ENCODE results near the gene CDX2. TPM values are rescaled to one million over a fixed set of nuclear protein-coding genes. Genes with fewer than 3 reads are reported as not detected.

Gene CDX2
- total RNA-seq, 3 donors from 2014 or later = 113 to 349 (median 240) TPM

GRCh38 chr13:27972478-27972820 lies 3.3 kb upstream of the CDX2 start:
- Histone ChIP-seq H3K4me1 (ENCODE audit: low read depth) (peaks cover 19% of the 10 kb centered on the region), H3K36me3 (ENCODE audit: low read depth) (no peaks in the 10 kb centered on the region), H3K9me3 (no peaks in the 10 kb centered on the region), H3K4me3 (no peak overlapping the region)
- DNase-seq = peak in 1 of 3 donors; percentile 33
- TF ChIP-seq CTCF (IDR thresholded peaks at IDR 0.05) = no peak
- ATAC-seq = no peak
- intact Hi-C loops (cut with DNase I, micrococcal nuclease) = no loop called here

DNA sequence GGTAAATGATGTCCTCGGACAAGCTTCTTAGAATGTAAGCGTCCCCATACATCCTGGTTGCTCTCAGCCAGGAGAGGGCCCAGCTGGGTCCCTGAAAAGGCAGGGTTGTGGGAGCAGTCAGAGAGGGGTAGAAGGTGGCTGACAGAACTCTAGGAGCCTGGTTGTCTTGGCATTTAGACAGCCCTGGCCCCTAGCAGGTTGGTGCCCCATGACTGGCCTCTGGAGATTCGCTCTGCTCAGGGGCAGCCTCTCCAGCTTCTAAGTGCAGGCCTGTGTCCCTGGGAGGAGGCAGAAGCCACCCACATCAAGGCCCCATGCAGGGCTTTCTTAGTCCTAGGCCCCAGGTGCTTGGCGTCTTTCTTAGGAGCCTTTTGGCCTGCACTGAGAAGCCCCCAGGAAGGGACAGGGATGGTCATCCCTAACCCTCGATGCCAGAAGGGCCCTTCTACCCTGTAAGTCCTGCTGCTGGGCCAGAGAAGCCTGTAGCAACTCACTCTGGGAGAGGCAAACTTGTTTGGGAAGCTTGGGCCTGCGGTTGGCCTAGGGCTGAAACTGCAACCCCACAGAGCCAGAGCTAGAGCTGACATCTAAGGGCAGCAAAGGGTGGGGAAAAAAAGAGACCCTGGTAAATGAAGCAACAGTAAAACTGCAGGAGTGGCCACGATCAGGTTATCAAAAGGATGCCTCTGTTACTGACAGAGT lies 2.8 kb upstream of the CDX2 start:
- H3K36me3 ChIP-seq (ENCODE audit: low read depth) = no peaks in the 10 kb centered on the region
- H3K4me1 ChIP-seq (ENCODE audit: low read depth) = peaks cover 19% of the 10 kb centered on the region
- intact Hi-C loops (cut with DNase I, micrococcal nuclease) = no loop called here
- TF ChIP-seq CTCF (IDR thresholded peaks at IDR 0.05) = no peak
- DNase-seq (peak in 1 of 3 donors; percentile 51), ATAC-seq (no peak)
- H3K9me3 ChIP-seq = no peaks in the 10 kb centered on the region
- no peak overlapping the region for H3K4me3 ChIP-seq

- intact Hi-C loops (cut with DNase I, micrococcal nuclease) = no loop called here
- no peak for TF ChIP-seq CTCF (IDR thresholded peaks at IDR 0.05)
- peak; percentile 80 to 86 (median 82) for DNase-seq
- H3K9me3 ChIP-seq = no peaks in the 10 kb centered on the region
- H3K36me3 ChIP-seq (ENCODE audit: low read depth) = no peaks in the 10 kb centered on the region
- no peak overlapping the region for H3K4me3 ChIP-seq
- ATAC-seq = peak; percentile 31
- H3K4me1 ChIP-seq (ENCODE audit: low read depth) = peaks cover 19% of the 10 kb centered on the region
These were observed 2.1 kb upstream of the CDX2 start for GRCh38 chr13:27971236-27971645.

DNA sequence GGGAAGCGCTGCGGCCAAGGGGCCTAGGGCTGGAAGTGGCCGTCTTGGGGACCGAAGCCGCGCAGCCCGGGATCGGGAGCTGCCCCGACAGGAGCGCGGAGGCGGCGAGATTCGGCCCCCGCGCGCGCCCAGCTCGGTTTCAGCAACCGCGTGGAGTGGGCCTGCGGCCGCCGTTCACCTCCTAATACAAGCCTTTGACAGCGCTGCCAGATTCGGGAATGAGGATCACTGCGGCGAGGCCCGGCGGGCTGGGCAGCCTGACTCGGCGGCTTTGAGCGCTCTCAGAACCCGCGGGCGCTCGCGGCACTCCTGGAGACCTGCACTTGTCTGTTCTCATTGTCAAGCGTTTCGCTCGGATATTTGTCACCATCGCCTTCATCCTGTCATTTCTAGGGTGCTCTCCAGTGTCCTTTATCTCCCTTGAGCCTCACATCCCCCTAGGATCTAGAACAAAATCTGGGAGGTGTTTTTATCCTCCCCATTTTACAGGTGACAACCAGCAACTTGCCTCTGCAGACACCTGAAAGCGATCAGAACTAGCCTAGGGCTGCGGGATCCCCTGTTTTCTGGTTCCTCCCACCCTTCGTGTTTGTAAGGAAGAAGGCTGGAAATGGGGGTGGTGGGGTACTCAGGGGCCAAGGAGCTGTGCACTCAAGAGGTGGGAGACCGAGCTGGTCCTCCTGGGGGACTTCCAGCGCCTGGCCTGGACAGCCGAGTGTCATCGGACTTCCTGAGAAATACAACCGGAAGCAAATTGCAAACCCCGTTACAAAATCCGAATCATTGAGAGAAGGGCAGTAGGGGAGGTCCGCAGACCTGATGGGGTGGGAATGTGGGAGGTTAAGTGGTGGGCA lies 1.5 kb upstream of the CDX2 start:
- DNase-seq = peak in 2 of 3 donors; percentile 31 to 54
- Histone ChIP-seq H3K36me3 (ENCODE audit: low read depth) (no peaks in the 10 kb centered on the region), H3K4me1 (ENCODE audit: low read depth) (peaks cover 19% of the 10 kb centered on the region), H3K4me3 (no peak overlapping the region), H3K9me3 (no peaks in the 10 kb centered on the region)
- intact Hi-C loops (cut with DNase I, micrococcal nuclease) = no loop called here
- ATAC-seq = no peak
- no peak for TF ChIP-seq CTCF (IDR thresholded peaks at IDR 0.05)

DNA sequence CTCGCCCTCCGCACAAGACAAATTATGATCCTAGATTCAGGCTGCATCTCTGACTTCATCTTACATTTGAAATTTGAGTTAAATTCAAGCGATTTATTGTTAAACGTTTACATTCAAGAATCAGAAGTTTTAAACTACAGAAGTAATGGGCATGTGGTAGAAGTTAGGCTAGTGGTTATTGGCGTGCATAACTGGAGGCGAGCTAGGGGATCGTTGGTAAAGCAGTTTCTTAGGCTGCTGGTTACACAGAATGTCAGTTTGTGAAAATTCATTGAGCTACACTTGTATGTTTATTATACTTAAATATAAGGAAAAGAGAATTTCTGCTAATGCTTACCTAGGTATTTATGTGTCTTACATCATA lies 733 bp upstream of the CDX2 start:
- Histone ChIP-seq H3K9me3 (no peaks in the 10 kb centered on the region), H3K4me1 (ENCODE audit: low read depth) (peaks cover 19% of the 10 kb centered on the region), H3K4me3 (peak overlapping the region; percentile 1), H3K36me3 (ENCODE audit: low read depth) (no peaks in the 10 kb centered on the region)
- DNase-seq = no peak
- no peak for ATAC-seq
- intact Hi-C loops (cut with DNase I, micrococcal nuclease) = no loop called here
- no peak for TF ChIP-seq CTCF (IDR thresholded peaks at IDR 0.05)

All from mucosa of descending colon (tissue), 3 donors.